Gastrocnemius medialis (tissue), 4 donors: ENCODE measurements around the gene IST1.

Source experiments
- POLR2A ChIP-seq, 2 donors: fragments of 450-650 bp; IDR thresholded peaks; one replicate each; pipeline ENCODE4 v1.6.1; 2017; ENCODE audit warnings: antibody characterized with exemption in 2 of 2, mild to moderate bottlenecking in 2 of 2, moderate library complexity in 2 of 2
- TF ChIP-seq, protein P1 (sequence below), 5 experiments: fragments of 450-650 bp in 3 of 5; fragments of 200-600 bp in 2 of 5; sonication (generic) in 2 of 5; IDR thresholded peaks in 4 of 5; conservative IDR thresholded peaks in 1 of 5; 1 replicate in 4 of 5; 2 replicates in 1 of 5; pipeline ENCODE4 v1.5.1; 2016 to 2019; ENCODE audit warnings: antibody characterized with exemption in 5 of 5, mild to moderate bottlenecking in 3 of 5, moderate library complexity in 3 of 5

- no peak for TF ChIP-seq POLR2A (IDR thresholded peaks at IDR 0.05)
- TF ChIP-seq, protein P1, sequence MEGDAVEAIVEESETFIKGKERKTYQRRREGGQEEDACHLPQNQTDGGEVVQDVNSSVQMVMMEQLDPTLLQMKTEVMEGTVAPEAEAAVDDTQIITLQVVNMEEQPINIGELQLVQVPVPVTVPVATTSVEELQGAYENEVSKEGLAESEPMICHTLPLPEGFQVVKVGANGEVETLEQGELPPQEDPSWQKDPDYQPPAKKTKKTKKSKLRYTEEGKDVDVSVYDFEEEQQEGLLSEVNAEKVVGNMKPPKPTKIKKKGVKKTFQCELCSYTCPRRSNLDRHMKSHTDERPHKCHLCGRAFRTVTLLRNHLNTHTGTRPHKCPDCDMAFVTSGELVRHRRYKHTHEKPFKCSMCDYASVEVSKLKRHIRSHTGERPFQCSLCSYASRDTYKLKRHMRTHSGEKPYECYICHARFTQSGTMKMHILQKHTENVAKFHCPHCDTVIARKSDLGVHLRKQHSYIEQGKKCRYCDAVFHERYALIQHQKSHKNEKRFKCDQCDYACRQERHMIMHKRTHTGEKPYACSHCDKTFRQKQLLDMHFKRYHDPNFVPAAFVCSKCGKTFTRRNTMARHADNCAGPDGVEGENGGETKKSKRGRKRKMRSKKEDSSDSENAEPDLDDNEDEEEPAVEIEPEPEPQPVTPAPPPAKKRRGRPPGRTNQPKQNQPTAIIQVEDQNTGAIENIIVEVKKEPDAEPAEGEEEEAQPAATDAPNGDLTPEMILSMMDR (IDR thresholded peaks at IDR 0.05 in 4 of 5, conservative IDR thresholded peaks at IDR 0.05 in 1 of 5): no peak
Observed at GRCh38 chr16:71859762-71860521, 35.4 kb upstream of the IST1 start.
